ENCODE measurements around the gene F11R.
"Not testable (repeated sequence)": the region's sequence is repeated elsewhere in the genome, so short reads cannot be mapped to it uniquely, and the experiment has no call there.

F11R gene

GRCh38 chr1:160971618-160972056 lies 49.3 kb downstream of the F11R start:
- no peak for DNase-seq (ENCODE audit: low read depth)

- DNase-seq (ENCODE audit: low read depth) = no peak
These were observed 57.4 kb downstream of the F11R start for GRCh38 chr1:160963521-160963920.

- DNase-seq (ENCODE audit: low read depth) = no peak
These were observed 59.5 kb downstream of the F11R start for GRCh38 chr1:160961419-160961818.

- DNase-seq (ENCODE audit: low read depth) = no peak
These were observed 64.0 kb downstream of the F11R start for GRCh38 chr1:160956966-160957365.

- peak; percentile 7 for DNase-seq (ENCODE audit: low read depth)
These were observed 66.5 kb downstream of the F11R start, which contains the start of gene ITLN2 for GRCh38 chr1:160954158-160955104. ITLN2 (minus strand) TSS chr1:160954809; CDS start chr1:160954741, 68 bp downstream.

GRCh38 chr1:160953030-160953429 lies 67.9 kb downstream of the F11R start:
- no peak for DNase-seq (ENCODE audit: low read depth)

GRCh38 chr1:160952129-160952510 lies 68.8 kb downstream of the F11R start:
- no peak for DNase-seq (ENCODE audit: low read depth)

GRCh38 chr1:160951443-160952128 lies 69.4 kb downstream of the F11R start:
- peak; percentile 17 for DNase-seq (ENCODE audit: low read depth)

- no peak for DNase-seq (ENCODE audit: low read depth)
These were observed 70.3 kb downstream of the F11R start for GRCh38 chr1:160950657-160951056.

GRCh38 chr1:160949881-160950280 lies 71.1 kb downstream of the F11R start:
- DNase-seq (ENCODE audit: low read depth) = no peak

GRCh38 chr1:160949216-160949880 lies 71.6 kb downstream of the F11R start:
- DNase-seq (ENCODE audit: low read depth) = not testable (repeated sequence)

- DNase-seq (ENCODE audit: low read depth) = not testable (repeated sequence)
These were observed 73.7 kb downstream of the F11R start for GRCh38 chr1:160947174-160947759.

GRCh38 chr1:160945881-160946280 lies 75.1 kb downstream of the F11R start:
- DNase-seq (ENCODE audit: low read depth) = not testable (repeated sequence)
